Mammary epithelial cell (primary cell): ENCODE data around the gene IDH2.

Experiments used
- EZH2 ChIP-seq: IDR thresholded peaks from 2 replicates; pipeline ENCODE4 v1.6.1; 2012; ENCODE audit warnings: low read length, inconsistent platforms, borderline replicate concordance
- TF ChIP-seq, protein P1 (sequence below), 2 donors: IDR thresholded peaks in 1 of 2; conservative IDR thresholded peaks in 1 of 2; 2 replicates each; pipeline ENCODE4 v1.5.1; 2011 to 2012; ENCODE audit warnings: inconsistent platforms in 2 of 2, low read length in 2 of 2, mild to moderate bottlenecking in 2 of 2, control low read depth in 1 of 2, low read depth in 1 of 2; ENCODE audit not compliant: insufficient read depth in 1 of 2; ENCODE audit errors: extremely low read depth in 1 of 2

DNA sequence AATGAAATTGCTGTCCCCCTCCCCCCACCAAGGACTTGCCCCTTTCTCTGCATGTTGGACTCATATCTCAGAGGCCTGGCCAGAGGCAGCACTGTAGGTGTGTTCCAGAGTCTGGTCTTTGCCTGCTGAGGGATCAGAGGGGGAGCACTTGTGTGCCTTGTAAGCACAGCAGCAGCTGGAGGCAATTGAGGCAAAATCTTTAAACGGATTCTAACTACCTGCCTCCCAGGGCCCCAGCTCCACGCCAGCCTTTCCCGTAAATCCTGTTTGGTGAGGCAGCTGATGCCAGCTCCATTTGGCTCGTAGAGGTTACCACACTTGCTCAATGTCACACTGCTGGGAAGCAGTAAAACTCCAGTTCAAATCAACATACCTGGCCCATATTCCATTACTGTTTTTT, 2.3 kb upstream of the IDH2 start:
- TF ChIP-seq, protein P1, sequence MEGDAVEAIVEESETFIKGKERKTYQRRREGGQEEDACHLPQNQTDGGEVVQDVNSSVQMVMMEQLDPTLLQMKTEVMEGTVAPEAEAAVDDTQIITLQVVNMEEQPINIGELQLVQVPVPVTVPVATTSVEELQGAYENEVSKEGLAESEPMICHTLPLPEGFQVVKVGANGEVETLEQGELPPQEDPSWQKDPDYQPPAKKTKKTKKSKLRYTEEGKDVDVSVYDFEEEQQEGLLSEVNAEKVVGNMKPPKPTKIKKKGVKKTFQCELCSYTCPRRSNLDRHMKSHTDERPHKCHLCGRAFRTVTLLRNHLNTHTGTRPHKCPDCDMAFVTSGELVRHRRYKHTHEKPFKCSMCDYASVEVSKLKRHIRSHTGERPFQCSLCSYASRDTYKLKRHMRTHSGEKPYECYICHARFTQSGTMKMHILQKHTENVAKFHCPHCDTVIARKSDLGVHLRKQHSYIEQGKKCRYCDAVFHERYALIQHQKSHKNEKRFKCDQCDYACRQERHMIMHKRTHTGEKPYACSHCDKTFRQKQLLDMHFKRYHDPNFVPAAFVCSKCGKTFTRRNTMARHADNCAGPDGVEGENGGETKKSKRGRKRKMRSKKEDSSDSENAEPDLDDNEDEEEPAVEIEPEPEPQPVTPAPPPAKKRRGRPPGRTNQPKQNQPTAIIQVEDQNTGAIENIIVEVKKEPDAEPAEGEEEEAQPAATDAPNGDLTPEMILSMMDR (conservative IDR thresholded peaks at IDR 0.05 in 1 of 2, IDR thresholded peaks at IDR 0.05 in 1 of 2; ENCODE audit: extremely low read depth in 1 of 2, insufficient read depth in 1 of 2, low read depth in 1 of 2, low read length in 2 of 2): no peak
- TF ChIP-seq EZH2: no peak
